Natural killer cell (primary cell): ENCODE data around the gene VWA3B. TPM values are rescaled to one million over a fixed set of nuclear protein-coding genes. Genes with fewer than 3 reads are reported as not detected.

Experiments used
- ATAC-seq, 3 donors: fragments of 150-1000 bp in 2 of 3; fragments of 200-7000 bp in 1 of 3; cut with Tn5 transposase; 1 replicate in 1 of 3; 2 replicates in 2 of 3; pipeline ENCODE4 v1.10.0; 2021; ENCODE audit warnings: mild to moderate bottlenecking in 2 of 3, moderate library complexity in 2 of 3
- DNase-seq, 2 donors: peaks; one replicate each; pipeline versions ENCODE4 v3.0.0 to v3.0.0-alpha.2; 2013 to 2021; ENCODE audit warnings: mixed read lengths in 1 of 2
- H3K27ac ChIP-seq: one replicate; pipeline ENCODE4 v1.5.1; 2013; ENCODE audit warnings: mild to moderate bottlenecking, low read length
- H3K27me3 ChIP-seq: one replicate; pipeline ENCODE4 v1.6.1; 2013; ENCODE audit warnings: low read length; ENCODE audit not compliant: control insufficient read depth, insufficient read depth
- H3K36me3 ChIP-seq: one replicate; pipeline ENCODE4 v1.6.1; 2013; ENCODE audit warnings: low read length; ENCODE audit not compliant: control insufficient read depth, insufficient read depth
- H3K4me1 ChIP-seq: one replicate; pipeline ENCODE4 v1.6.1; 2013; ENCODE audit warnings: low read length; ENCODE audit not compliant: control insufficient read depth, insufficient read depth
- H3K4me3 ChIP-seq: one replicate; pipeline ENCODE4 v1.5.1; 2013; ENCODE audit warnings: low read length
- H3K9me3 ChIP-seq: one replicate; pipeline ENCODE4 v1.6.1; 2013; ENCODE audit warnings: low read length; ENCODE audit not compliant: control insufficient read depth, insufficient read depth
- H3K27ac Mint-ChIP-seq, 2 donors: one replicate each; pipeline ENCODE4 v1.8.0; 2022; ENCODE audit warnings: mild to moderate bottlenecking in 2 of 2, mixed read lengths in 2 of 2, moderate library complexity in 1 of 2
- H3K27me3 Mint-ChIP-seq, 2 donors: one replicate each; pipeline ENCODE4 v1.8.0; 2022; ENCODE audit warnings: low read depth in 2 of 2, mixed read lengths in 2 of 2
- H3K36me3 Mint-ChIP-seq: one replicate; pipeline ENCODE4 v1.8.0; 2022; ENCODE audit warnings: mixed read lengths
- H3K4me1 Mint-ChIP-seq, 2 donors: one replicate each; pipeline ENCODE4 v1.8.0; 2022; ENCODE audit warnings: mixed read lengths in 2 of 2
- H3K4me3 Mint-ChIP-seq: one replicate; pipeline ENCODE4 v1.8.0; 2022; ENCODE audit warnings: mild to moderate bottlenecking, moderate library complexity, mixed read lengths
- H3K9me3 Mint-ChIP-seq, 2 donors: one replicate each; pipeline ENCODE4 v1.8.0; 2022; ENCODE audit warnings: mixed read lengths in 2 of 2
- WGBS: methylation state at CpG from one replicate; pipeline ENCODE4 v1.1.7; 2013; ENCODE audit warnings: missing lambda C conversion rate; ENCODE audit not compliant: insufficient coverage; 5-methylcytosine and 5-hydroxymethylcytosine counted together
- intact Hi-C: fragments of 100-400 bp; cut with micrococcal nuclease; formaldehyde crosslinking; loops from one replicate; pipeline ENCODE4 v1.14.2; 2022
- total RNA-seq, 4 donors: library from RNA; stranded (reverse); fragments of 120-200 nt in 1 of 4; gene quantifications; one replicate each; pipeline versions ENCODE4 v1.2.3 to v1.2.4, GENCODE V29; 2013 to 2022
- TF ChIP-seq, protein P1 (sequence below): fragments of 200-600 bp; IDR thresholded peaks from one replicate; pipeline ENCODE4 v1.8.0; 2022; ENCODE audit warnings: antibody characterized with exemption

The VWA3B gene
- total RNA-seq, 3 donors from 2014 or later (not counting 1 experiment from before 2014, with no cell fraction given) = not detected

DNA sequence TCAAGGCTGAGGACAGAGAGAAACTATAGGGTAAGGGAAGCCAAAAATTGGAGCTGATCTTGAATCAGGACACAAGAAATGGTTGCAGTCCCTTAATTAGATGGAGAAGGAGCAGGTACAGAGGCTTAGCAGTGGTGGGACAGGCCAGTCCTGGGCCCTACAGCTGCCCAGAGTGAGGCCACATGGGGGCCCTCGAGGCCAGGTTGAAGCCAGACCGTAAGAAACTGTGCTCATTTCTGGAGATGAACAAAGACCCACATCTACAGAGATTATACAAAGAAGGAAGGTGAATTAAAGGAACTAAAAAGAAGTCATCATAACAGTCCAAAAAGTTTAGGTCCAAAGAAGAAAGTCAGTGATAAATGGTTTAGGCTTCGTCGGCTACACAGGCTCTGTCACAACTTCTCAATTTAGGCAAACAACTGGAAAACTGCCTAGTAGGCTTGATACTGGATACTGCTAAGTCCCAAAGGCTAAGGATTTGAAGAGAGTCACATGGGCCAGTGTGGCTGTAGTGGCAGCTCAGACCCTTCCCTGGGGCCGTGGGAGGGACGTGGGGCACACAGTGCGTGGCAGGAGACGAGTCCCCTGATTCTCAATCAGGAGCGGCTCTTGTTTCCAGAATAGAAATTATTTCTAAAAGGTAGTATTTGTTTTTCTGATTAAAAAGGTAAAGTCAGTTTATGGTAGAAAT lies 208.9 kb downstream of the VWA3B start:
- Histone ChIP-seq H3K27ac (no peak overlapping the region), H3K36me3 (no peaks in the 10 kb centered on the region), H3K9me3 (no peaks in the 10 kb centered on the region), H3K27me3 (peaks cover 3% of the 10 kb centered on the region), H3K4me3 (no peak overlapping the region), H3K4me1 (no peaks in the 10 kb centered on the region)
- H3K4me1 Mint-ChIP-seq = no peaks in the 10 kb centered on the region
- ATAC-seq (no peak), DNase-seq (no peak)
- H3K36me3 Mint-ChIP-seq = no peaks in the 10 kb centered on the region
- 85% methylated on average over 8 of the region's 9 CpGs for WGBS
- intact Hi-C loops = no loop called here
- H3K27ac Mint-ChIP-seq = no peak overlapping the region
- H3K27me3 Mint-ChIP-seq = peaks cover 28 to 40% of the 10 kb centered on the region in 2 donors
- H3K9me3 Mint-ChIP-seq = no peaks in the 10 kb centered on the region
- no peak overlapping the region for H3K4me3 Mint-ChIP-seq
- TF ChIP-seq, protein P1, sequence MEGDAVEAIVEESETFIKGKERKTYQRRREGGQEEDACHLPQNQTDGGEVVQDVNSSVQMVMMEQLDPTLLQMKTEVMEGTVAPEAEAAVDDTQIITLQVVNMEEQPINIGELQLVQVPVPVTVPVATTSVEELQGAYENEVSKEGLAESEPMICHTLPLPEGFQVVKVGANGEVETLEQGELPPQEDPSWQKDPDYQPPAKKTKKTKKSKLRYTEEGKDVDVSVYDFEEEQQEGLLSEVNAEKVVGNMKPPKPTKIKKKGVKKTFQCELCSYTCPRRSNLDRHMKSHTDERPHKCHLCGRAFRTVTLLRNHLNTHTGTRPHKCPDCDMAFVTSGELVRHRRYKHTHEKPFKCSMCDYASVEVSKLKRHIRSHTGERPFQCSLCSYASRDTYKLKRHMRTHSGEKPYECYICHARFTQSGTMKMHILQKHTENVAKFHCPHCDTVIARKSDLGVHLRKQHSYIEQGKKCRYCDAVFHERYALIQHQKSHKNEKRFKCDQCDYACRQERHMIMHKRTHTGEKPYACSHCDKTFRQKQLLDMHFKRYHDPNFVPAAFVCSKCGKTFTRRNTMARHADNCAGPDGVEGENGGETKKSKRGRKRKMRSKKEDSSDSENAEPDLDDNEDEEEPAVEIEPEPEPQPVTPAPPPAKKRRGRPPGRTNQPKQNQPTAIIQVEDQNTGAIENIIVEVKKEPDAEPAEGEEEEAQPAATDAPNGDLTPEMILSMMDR = no peak

DNA sequence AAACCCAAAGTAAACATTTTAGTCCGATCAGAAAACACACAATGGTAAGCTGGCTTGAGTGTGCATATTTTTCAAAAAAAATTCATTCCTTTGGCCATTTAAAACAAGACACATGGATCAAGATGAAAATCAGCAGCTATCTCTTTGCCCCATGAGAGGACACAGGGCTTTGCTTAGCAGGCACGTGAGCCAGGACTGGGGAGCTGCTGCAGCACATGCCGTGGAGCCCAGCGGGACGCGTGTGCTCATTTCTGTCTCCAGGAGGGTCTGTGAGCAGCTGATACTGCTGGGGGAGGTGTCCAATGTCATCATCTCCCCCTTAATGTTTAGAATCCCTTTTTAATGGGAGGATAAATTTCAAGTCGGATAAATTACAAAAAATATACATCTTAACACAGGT lies 209.5 kb downstream of the VWA3B start:
- H3K4me1 Mint-ChIP-seq = no peaks in the 10 kb centered on the region
- no peaks in the 10 kb centered on the region for H3K36me3 Mint-ChIP-seq
- ATAC-seq (no peak), DNase-seq (no peak)
- H3K27ac ChIP-seq = no peak overlapping the region
- H3K9me3 ChIP-seq = no peaks in the 10 kb centered on the region
- H3K27ac Mint-ChIP-seq = no peak overlapping the region
- 96% methylated on average over 5 of the region's 7 CpGs for WGBS
- intact Hi-C loops = no loop called here
- no peaks in the 10 kb centered on the region for H3K36me3 ChIP-seq
- H3K4me1 ChIP-seq = no peaks in the 10 kb centered on the region
- no peaks in the 10 kb centered on the region for H3K9me3 Mint-ChIP-seq
- no peak overlapping the region for H3K4me3 ChIP-seq
- TF ChIP-seq, protein P1 = no peak
- H3K4me3 Mint-ChIP-seq = no peak overlapping the region
- H3K27me3 ChIP-seq = peaks cover 2% of the 10 kb centered on the region
- peaks cover 22 to 34% of the 10 kb centered on the region in 2 donors for H3K27me3 Mint-ChIP-seq

DNA sequence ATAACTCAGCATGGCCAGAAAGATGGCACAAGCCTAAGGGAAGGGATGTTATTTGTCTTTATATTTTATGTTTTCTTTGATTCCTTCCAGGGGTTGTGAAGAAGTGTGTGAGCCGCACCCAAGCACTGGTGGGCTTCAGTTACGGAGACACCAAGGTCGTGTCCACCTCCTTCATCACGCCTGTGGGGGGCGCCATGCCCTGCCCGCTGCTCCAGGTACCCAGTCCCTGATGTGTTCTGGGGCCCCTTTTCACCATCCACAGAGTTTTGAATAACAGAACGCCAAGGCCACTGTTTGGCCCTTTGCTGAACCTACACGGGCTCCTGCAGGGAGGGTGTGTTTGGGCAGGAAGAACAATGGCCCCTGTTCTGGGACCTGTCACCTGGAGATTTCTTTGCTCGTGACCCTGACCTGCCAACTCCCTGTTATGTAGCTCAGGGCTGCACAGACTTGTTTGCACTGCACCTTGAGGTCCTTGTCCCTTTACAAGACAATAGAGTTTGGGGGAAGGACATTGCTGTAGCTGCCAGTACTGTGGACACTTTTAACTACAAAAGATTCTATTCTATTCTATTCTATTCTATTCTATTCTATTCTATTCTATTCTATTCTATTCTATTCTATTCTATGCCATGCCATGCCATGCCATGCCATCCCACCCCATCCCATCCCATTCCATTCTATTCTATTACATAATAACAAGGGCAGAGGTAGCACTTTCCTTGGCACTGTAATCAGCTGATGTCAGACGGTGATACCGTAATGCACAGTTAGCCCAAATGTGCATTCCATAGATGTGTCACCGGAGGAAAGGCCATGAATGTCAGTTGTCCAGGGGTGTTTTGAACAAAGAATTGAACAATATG lies 211.1 kb downstream of the VWA3B start:
- Histone ChIP-seq H3K4me1 (no peaks in the 10 kb centered on the region), H3K27ac (no peak overlapping the region), H3K27me3 (no peaks in the 10 kb centered on the region), H3K4me3 (no peak overlapping the region), H3K36me3 (no peaks in the 10 kb centered on the region), H3K9me3 (no peaks in the 10 kb centered on the region)
- no peak for DNase-seq
- H3K27ac Mint-ChIP-seq = no peak overlapping the region
- H3K36me3 Mint-ChIP-seq = no peaks in the 10 kb centered on the region
- no peaks in the 10 kb centered on the region for H3K4me1 Mint-ChIP-seq
- 80% methylated on average over 12 of the region's 12 CpGs for WGBS
- ATAC-seq = no peak
- TF ChIP-seq, protein P1 = no peak
- intact Hi-C loops = no loop called here
- no peaks in the 10 kb centered on the region for H3K9me3 Mint-ChIP-seq
- H3K27me3 Mint-ChIP-seq = peaks cover 23 to 42% of the 10 kb centered on the region in 2 donors
- no peak overlapping the region for H3K4me3 Mint-ChIP-seq
